A673 (cell line): ENCODE data around the gene TMPRSS6. TPM values are rescaled to one million over a fixed set of nuclear protein-coding genes. Genes with fewer than 3 reads are reported as not detected.

Source experiments
- BruUV-seq: library from RNA; stranded (reverse); fragments of 400-500 nt; replicated peaks from 2 replicates; lab custom pipeline; 2021; lab: Mats Ljungman, UMichigan
- CTCF ChIA-PET: fragments of 300-600 bp; sonication (Branson Sonifier 250); formaldehyde crosslinking; loops from one replicate; lab custom pipeline; 2022; ENCODE audit warnings: antibody characterized with exemption; lab: Charles Lee
- POLR2A ChIA-PET: fragments of 300-600 bp; sonication (Branson Sonifier 250); formaldehyde crosslinking; loops from one replicate; lab custom pipeline; 2022; ENCODE audit warnings: antibody characterized with exemption; ENCODE audit not compliant: low non-redundant PET; lab: Charles Lee
- DNase-seq: peaks from one replicate; pipeline ENCODE4 v3.0.0-alpha.2; 2015; ENCODE audit warnings: low spot score
- H3K27ac ChIP-seq: fragments of 200-600 bp; sonication (generic); 2 replicates; pipeline ENCODE4 v1.5.1; 2016; ENCODE audit warnings: mixed run types, low read depth, mild to moderate bottlenecking, mixed read lengths, antibody characterized with exemption, low read length; ENCODE audit not compliant: poor library complexity, severe bottlenecking
- H3K27me3 ChIP-seq: fragments of 200-600 bp; sonication (generic); replicated peaks from 2 replicates; pipeline ENCODE4 v1.6.1; 2017; ENCODE audit warnings: mixed run types, low read depth, mild to moderate bottlenecking, mixed read lengths, antibody characterized with exemption, low read length; ENCODE audit not compliant: insufficient read depth, poor library complexity
- H3K36me3 ChIP-seq: fragments of 200-600 bp; sonication (generic); 2 replicates; pipeline ENCODE4 v1.6.1; 2016; ENCODE audit warnings: mixed run types, mild to moderate bottlenecking, mixed read lengths, antibody characterized with exemption, low read length; ENCODE audit not compliant: insufficient read depth, poor library complexity, severe bottlenecking
- H3K4me1 ChIP-seq: fragments of 200-600 bp; sonication (generic); 2 replicates; pipeline ENCODE4 v1.6.1; 2017; ENCODE audit warnings: mixed run types, mild to moderate bottlenecking, mixed read lengths, antibody characterized with exemption, low read length; ENCODE audit not compliant: insufficient read depth, poor library complexity, severe bottlenecking
- H3K4me3 ChIP-seq: fragments of 200-600 bp; sonication (generic); 2 replicates; pipeline ENCODE4 v1.5.1; 2016; ENCODE audit warnings: low read depth, mixed run types, mild to moderate bottlenecking, mixed read lengths, low read length; ENCODE audit not compliant: poor library complexity, severe bottlenecking
- H3K9me3 ChIP-seq: fragments of 200-600 bp; sonication (generic); 2 replicates; pipeline ENCODE4 v1.6.1; 2016; ENCODE audit warnings: mixed run types, low read depth, mild to moderate bottlenecking, mixed read lengths, antibody characterized with exemption, low read length; ENCODE audit not compliant: poor library complexity, severe bottlenecking
- CTCF ChIP-seq: fragments of 300-800, 200-600 bp; sonication (generic); conservative IDR thresholded peaks from 2 replicates; pipeline ENCODE4 v1.5.1; 2017; ENCODE audit warnings: low read depth, mild to moderate bottlenecking, antibody characterized with exemption, low read length, moderate library complexity, mixed read lengths
- EZH2 ChIP-seq: fragments of 200-600 bp; sonication (generic); IDR thresholded peaks from 2 replicates; pipeline ENCODE4 v1.6.1; 2017; ENCODE audit warnings: borderline replicate concordance, low read depth, mild to moderate bottlenecking, mixed read lengths, antibody characterized with exemption, low read length; ENCODE audit not compliant: poor library complexity, severe bottlenecking
- intact Hi-C: fragments of 100-400 bp; cut with micrococcal nuclease; formaldehyde crosslinking; loops from one replicate; pipeline ENCODE4 v1.10.0; 2022; ENCODE audit not compliant: unreplicated experiment
- total RNA-seq: library from RNA; stranded (reverse); gene quantifications from 2 replicates; pipeline ENCODE4 v1.2.3, GENCODE V29; 2021

Gene TMPRSS6
- total RNA-seq, 1 experiment from 2014 or later: not detected

- H3K36me3 ChIP-seq: no peaks in the 10 kb centered on the region
- no peaks in the 10 kb centered on the region for H3K27me3 ChIP-seq
- no TSS peak for BruUV-seq
- H3K9me3 ChIP-seq: no peaks in the 10 kb centered on the region
- H3K4me3 ChIP-seq: no peak overlapping the region
- ChIA-PET POLR2A (no interaction called here), CTCF (no interaction called here)
- no peak overlapping the region for H3K27ac ChIP-seq
- no peaks in the 10 kb centered on the region for H3K4me1 ChIP-seq
- intact Hi-C loops: no loop called here
- no peak for DNase-seq
- TF ChIP-seq CTCF (no peak), EZH2 (no peak)
These were observed 47.3 kb upstream of the TMPRSS6 start for GRCh38 chr22:37156686-37157435.

DNA sequence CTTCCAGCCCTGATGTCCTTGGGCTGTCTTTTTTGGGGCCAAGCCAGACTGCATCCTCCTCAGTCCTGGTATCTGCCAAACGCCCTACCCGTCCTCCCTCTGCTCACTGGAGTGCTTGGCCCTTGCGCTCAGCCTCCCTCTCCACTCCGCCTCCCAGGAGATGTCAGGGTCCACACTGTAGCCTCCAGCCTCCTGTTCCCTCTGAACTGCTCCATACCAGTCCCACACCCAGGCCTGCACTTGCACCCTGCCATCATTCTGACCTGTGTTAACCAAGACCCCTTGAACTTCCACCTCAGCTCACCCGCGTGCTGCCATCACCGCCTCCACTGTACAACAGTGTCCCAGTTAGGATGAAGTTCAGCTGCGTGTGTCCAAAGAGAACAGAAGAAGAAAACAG is 46.5 kb upstream of the TMPRSS6 start:
- no peak for DNase-seq
- POLR2A ChIA-PET: no interaction called here
- H3K36me3 ChIP-seq: no peaks in the 10 kb centered on the region
- H3K4me1 ChIP-seq: no peaks in the 10 kb centered on the region
- no peak overlapping the region for H3K27ac ChIP-seq
- CTCF ChIA-PET: no interaction called here
- H3K9me3 ChIP-seq: no peaks in the 10 kb centered on the region
- TF ChIP-seq EZH2: no peak
- no peak for TF ChIP-seq CTCF
- intact Hi-C loops: no loop called here
- H3K27me3 ChIP-seq: no peaks in the 10 kb centered on the region
- BruUV-seq: no TSS peak
- H3K4me3 ChIP-seq: no peak overlapping the region

DNA sequence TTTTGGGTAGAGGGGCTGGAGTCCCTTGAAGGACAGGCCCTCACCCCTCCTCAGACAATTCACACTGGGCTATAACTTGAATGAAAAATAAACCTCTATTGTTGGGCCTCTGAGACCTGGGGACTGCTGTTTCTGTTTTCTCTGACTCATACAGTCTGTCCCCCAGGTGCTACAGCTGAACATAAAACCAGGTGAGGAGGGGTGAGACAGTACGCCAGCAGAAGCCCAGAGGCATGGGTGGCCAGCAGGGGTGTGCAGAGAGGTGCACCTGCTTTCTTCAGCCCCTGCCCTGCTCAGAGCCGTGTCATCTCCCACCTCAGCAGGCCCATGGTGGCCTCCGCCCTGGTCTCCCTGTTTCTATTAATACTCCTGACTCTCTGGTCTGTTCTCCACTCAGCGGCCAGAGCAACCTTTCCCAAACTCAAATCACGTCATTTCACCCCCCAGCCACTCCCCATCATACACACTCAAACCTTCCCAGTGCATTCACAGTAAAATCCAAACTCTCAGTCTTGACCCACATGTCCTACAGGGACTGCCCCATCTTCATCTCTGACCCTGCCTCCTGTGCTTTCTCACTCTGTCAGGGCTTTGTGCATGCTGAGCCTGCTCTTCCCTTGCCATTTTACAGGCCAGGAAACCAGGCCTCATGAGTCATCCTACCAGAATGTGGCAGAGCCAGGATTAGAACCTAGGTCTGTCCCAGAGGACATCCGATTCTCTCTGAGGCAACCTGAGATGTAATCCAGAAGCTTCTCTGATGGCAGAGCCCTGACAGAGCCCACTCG is 45.6 kb upstream of the TMPRSS6 start:
- CTCF ChIA-PET: no interaction called here

More for the DNA sequence above, 45.6 kb upstream of the TMPRSS6 start:
- H3K9me3 ChIP-seq: no peaks in the 10 kb centered on the region
- POLR2A ChIA-PET: no interaction called here
- intact Hi-C loops: no loop called here
- BruUV-seq: no TSS peak
- peaks cover 2% of the 10 kb centered on the region for H3K4me1 ChIP-seq
- no peaks in the 10 kb centered on the region for H3K27me3 ChIP-seq
- H3K4me3 ChIP-seq: no peak overlapping the region
- DNase-seq: no peak
- H3K36me3 ChIP-seq: no peaks in the 10 kb centered on the region
- H3K27ac ChIP-seq: no peak overlapping the region
- no peak for TF ChIP-seq CTCF
- TF ChIP-seq EZH2: no peak
